ENCODE data around the gene PRCP. TPM values are rescaled to one million over a fixed set of nuclear protein-coding genes. Genes with fewer than 3 reads are reported as not detected.

The PRCP gene
- total RNA-seq, 1 experiment from 2014 or later, result 22.7 TPM

DNA sequence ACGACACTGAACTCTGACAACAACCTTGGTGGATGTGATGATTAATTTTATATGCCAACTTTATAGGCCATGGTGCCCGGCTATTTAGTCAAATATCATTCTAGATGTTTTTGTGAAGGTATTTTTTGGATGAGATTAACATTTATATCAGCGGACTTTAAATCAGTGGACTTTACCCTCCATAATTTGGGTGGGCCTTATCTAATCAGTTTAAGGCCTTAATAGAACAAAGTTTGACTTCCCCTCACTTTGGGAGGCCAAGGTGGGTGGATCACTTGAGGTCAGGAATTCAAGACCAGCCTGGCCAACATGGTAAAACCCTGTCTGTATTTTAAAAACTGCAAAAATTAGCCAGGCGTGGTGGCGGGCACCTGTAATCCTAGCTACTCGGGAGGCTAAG is 4.0 kb downstream of the PRCP start:
- Mint-ChIP-seq H3K27ac (ENCODE audit: unreplicated experiment) (no peak overlapping the region), H3K36me3 (ENCODE audit: insufficient read depth, unreplicated experiment) (peaks cover 18% of the 10 kb centered on the region), H3K4me3 (ENCODE audit: low read depth, unreplicated experiment) (no peak overlapping the region), H3K9me3 (ENCODE audit: low read depth, unreplicated experiment) (no peaks in the 10 kb centered on the region), H3K27me3 (ENCODE audit: unreplicated experiment) (no peaks in the 10 kb centered on the region), H3K4me1 (ENCODE audit: low read depth, unreplicated experiment) (peaks cover 8% of the 10 kb centered on the region)
- CTCF ChIA-PET, result no interaction called here
- TF ChIP-seq, protein P1, sequence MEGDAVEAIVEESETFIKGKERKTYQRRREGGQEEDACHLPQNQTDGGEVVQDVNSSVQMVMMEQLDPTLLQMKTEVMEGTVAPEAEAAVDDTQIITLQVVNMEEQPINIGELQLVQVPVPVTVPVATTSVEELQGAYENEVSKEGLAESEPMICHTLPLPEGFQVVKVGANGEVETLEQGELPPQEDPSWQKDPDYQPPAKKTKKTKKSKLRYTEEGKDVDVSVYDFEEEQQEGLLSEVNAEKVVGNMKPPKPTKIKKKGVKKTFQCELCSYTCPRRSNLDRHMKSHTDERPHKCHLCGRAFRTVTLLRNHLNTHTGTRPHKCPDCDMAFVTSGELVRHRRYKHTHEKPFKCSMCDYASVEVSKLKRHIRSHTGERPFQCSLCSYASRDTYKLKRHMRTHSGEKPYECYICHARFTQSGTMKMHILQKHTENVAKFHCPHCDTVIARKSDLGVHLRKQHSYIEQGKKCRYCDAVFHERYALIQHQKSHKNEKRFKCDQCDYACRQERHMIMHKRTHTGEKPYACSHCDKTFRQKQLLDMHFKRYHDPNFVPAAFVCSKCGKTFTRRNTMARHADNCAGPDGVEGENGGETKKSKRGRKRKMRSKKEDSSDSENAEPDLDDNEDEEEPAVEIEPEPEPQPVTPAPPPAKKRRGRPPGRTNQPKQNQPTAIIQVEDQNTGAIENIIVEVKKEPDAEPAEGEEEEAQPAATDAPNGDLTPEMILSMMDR (IDR thresholded peaks at IDR 0.05; ENCODE audit: unreplicated experiment), result no peak
- intact Hi-C loops (cut with micrococcal nuclease; ENCODE audit: unreplicated experiment), result no loop called here
- no peak for DNase-seq
- no TSS peak for BruUV-seq (replicated peaks)

DNA sequence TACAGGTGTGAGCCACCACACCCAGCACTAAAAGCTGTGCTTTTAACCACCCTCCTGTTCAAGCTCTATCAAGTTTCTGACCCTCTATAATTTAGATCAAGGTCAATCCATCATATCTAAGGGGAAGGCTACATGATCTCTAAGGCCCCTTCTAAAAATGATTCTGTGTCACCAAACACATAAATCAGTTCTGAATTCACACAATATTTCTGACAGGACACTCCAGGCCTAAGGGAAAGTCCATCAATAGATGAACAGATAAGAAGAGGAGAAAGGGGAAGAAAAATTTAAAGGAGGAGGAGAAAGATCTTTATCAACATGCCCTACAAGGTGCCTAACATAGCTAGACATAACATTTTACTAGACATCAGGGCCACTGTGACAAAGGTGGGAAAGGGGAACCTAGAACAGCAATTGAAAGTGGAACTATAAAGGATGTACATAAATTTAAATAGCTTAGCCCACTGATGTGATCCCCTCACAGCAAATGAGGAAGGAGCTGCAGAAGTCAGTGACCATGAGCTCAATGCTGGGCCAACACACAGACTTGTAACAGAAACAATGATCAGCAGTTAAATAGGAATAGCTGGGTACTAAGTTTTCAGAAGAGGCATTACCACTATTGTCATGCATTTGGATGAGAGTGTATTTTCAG is 4.7 kb downstream of the PRCP start:
- Mint-ChIP-seq H3K4me1 (ENCODE audit: low read depth, unreplicated experiment) (peaks cover 8% of the 10 kb centered on the region), H3K4me3 (ENCODE audit: low read depth, unreplicated experiment) (no peak overlapping the region), H3K27me3 (ENCODE audit: unreplicated experiment) (no peaks in the 10 kb centered on the region), H3K36me3 (ENCODE audit: insufficient read depth, unreplicated experiment) (peaks cover 12% of the 10 kb centered on the region), H3K9me3 (ENCODE audit: low read depth, unreplicated experiment) (no peaks in the 10 kb centered on the region), H3K27ac (ENCODE audit: unreplicated experiment) (no peak overlapping the region)
- no peak for DNase-seq
- intact Hi-C loops (cut with micrococcal nuclease; ENCODE audit: unreplicated experiment), result no loop called here
- CTCF ChIA-PET, result no interaction called here
- BruUV-seq (replicated peaks), result no TSS peak
- TF ChIP-seq, protein P1 (IDR thresholded peaks at IDR 0.05; ENCODE audit: unreplicated experiment), result no peak

DNA sequence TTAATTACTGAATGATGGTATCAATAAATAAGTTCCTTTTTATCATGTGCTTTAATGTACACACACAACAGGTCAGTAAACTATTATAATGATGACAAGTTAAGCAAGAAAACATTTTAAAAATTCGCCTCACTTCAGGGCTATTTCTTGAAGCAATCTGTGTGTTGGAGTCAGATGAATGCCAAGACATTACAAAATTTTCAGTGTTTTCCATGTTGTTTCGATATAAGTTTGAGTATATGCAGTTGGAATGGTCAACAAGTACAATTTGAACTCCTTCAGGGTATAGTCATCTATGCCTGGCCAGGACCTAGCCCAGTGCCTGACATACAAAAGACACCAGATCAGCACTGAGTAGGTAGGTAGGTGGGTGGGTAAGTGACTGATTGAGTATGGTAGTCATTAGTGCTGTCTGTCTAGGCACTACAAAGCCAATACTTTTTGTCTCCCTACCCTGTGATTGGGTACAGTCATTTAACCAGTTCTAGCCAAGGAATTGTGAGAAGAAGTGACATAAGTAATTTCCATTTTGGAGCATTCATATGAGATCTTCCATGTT is 7.5 kb downstream of the PRCP start:
- H3K27ac Mint-ChIP-seq (ENCODE audit: unreplicated experiment), result no peak overlapping the region
- H3K4me3 Mint-ChIP-seq (ENCODE audit: low read depth, unreplicated experiment), result no peak overlapping the region
- no peaks in the 10 kb centered on the region for H3K4me1 Mint-ChIP-seq (ENCODE audit: low read depth, unreplicated experiment)
- CTCF ChIA-PET, result interaction anchor here (1.2 kb wide), 1 partner anchor 7 kb away, joined by 3 read pairs; the partner anchor contains the start of gene PRCP
- BruUV-seq (replicated peaks), result no TSS peak
- DNase-seq, result no peak
- H3K9me3 Mint-ChIP-seq (ENCODE audit: low read depth, unreplicated experiment), result no peaks in the 10 kb centered on the region
- no peaks in the 10 kb centered on the region for H3K27me3 Mint-ChIP-seq (ENCODE audit: unreplicated experiment)
- intact Hi-C loops (cut with micrococcal nuclease; ENCODE audit: unreplicated experiment), result no loop called here
- TF ChIP-seq, protein P1 (IDR thresholded peaks at IDR 0.05; ENCODE audit: unreplicated experiment), result no peak
- H3K36me3 Mint-ChIP-seq (ENCODE audit: insufficient read depth, unreplicated experiment), result no peaks in the 10 kb centered on the region

DNA sequence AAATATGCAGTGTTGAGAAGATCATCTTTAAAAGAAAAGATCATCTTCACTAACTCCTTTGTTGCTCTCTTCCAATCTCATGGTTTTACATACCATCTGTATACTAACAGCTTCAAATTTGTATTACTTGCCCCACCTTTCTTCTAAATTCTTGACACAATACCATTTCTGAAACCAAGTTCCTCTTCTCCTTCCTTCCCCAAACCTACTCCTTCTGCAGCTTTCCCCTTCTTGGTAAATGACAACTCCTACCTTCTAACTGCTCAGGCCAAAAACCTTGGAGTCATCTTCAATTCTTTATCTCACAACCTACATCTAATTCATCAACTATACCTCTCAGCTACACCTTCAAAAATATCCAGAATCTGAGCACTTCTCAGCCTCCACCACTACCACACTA is 9.3 kb downstream of the PRCP start:
- H3K4me3 Mint-ChIP-seq (ENCODE audit: low read depth, unreplicated experiment), result no peak overlapping the region
- BruUV-seq (replicated peaks), result no TSS peak
- no peak for DNase-seq

More for the DNA sequence above, 9.3 kb downstream of the PRCP start:
- CTCF ChIA-PET, result no interaction called here
- Mint-ChIP-seq H3K27ac (ENCODE audit: unreplicated experiment) (no peak overlapping the region), H3K36me3 (ENCODE audit: insufficient read depth, unreplicated experiment) (no peaks in the 10 kb centered on the region), H3K27me3 (ENCODE audit: unreplicated experiment) (no peaks in the 10 kb centered on the region), H3K4me1 (ENCODE audit: low read depth, unreplicated experiment) (no peaks in the 10 kb centered on the region), H3K9me3 (ENCODE audit: low read depth, unreplicated experiment) (no peaks in the 10 kb centered on the region)
- TF ChIP-seq, protein P1 (IDR thresholded peaks at IDR 0.05; ENCODE audit: unreplicated experiment), result no peak
- intact Hi-C loops (cut with micrococcal nuclease; ENCODE audit: unreplicated experiment), result no loop called here
